Heart left ventricle (tissue), 13 donors: ENCODE results near the gene LPP.

Experiments used
- CTCF ChIP-seq, 12 donors: fragments of 200-600 bp; sonication (generic) in 4 of 12; IDR thresholded peaks; one replicate each; pipeline versions ENCODE4 v1.5.0 to v1.8.0; 2018 to 2022; ENCODE audit warnings: antibody characterized with exemption in 12 of 12, mild to moderate bottlenecking in 5 of 12
- POLR2A ChIP-seq, 2 donors: fragments of 450-650 bp; IDR thresholded peaks; one replicate each; pipeline ENCODE4 v1.6.1; 2017; ENCODE audit warnings: antibody characterized with exemption in 2 of 2, mild to moderate bottlenecking in 2 of 2, moderate library complexity in 2 of 2
- donor health status: ischemic (EF 13 %, LVEDD 7.1; RV severe dilation, severe dysfunction).
- donor health status: DM: no; HTN: yes; CAD: no.
- donor health status: DM: no; HTN: no; CAD: no.
- donor health status: ischemic (EF 25% LVEDD 6.9; RV normal size, moderate dysfunction).
- donor health status: ischemic (EF 25% LVEDD 5.7; RV mildly dilated, moderate dysfunction).
- donor health status: ischemic (EF 35%, LVEDD 5.7; RV mildly dilated, moderate dysfunction).
- donor health status: nonischemic (EF 11% LVEDD 7.7; RV severe dilation, severe dysfunction).
- donor health status: DM: yes; HTN: yes; CAD: no.
- donor health status: PGD.
- donor health status: ischemic (EF 29% LVEDD 5.4; RV normal size, mild dysfunction).
- donor health status: nonischemic (EF 23%, LVEDD 6.1; RV moderate dilation, normal function).

GRCh38 chr3:188234132-188234531, 80.2 kb downstream of the LPP start:
- TF ChIP-seq CTCF (IDR thresholded peaks at IDR 0.05) (no peak), POLR2A (IDR thresholded peaks at IDR 0.05) (no peak)
